ENCODE measurements around the gene MOB3C.
A peak's percentile ranks its signal among the peaks of the same experiment; 100 is the strongest.
"Not testable (repeated sequence)": the region's sequence is repeated elsewhere in the genome, so short reads cannot be mapped to it uniquely, and the experiment has no call there.

Gene MOB3C

GRCh38 chr1:46616277-46617107 is at the start of gene MOB3C:
Gene MOB3C, minus strand, starts transcription at chr1:46616811. Its CDS starts 3,490 bp downstream, at chr1:46613321.
- peak; percentile 36 to 60 (median 41) for DNase-seq (ENCODE audit: low read depth in 2 of 3, low spot score in 1 of 3)

- DNase-seq (ENCODE audit: low read depth in 2 of 3, low spot score in 1 of 3): no peak
Observed at GRCh38 chr1:46665983-46666382, 49.4 kb upstream of the MOB3C start.

GRCh38 chr1:46662919-46663318 is 46.3 kb upstream of the MOB3C start:
- not testable (repeated sequence) for DNase-seq (ENCODE audit: low read depth in 2 of 3, low spot score in 1 of 3)

GRCh38 chr1:46660116-46660515 is 43.5 kb upstream of the MOB3C start:
- DNase-seq (ENCODE audit: low read depth in 2 of 3, low spot score in 1 of 3): not testable (repeated sequence)

- no peak for DNase-seq (ENCODE audit: low read depth in 2 of 3, low spot score in 1 of 3)
Observed at GRCh38 chr1:46659307-46659870, 42.8 kb upstream of the MOB3C start.

- no peak for DNase-seq (ENCODE audit: low read depth in 2 of 3, low spot score in 1 of 3)
Observed at GRCh38 chr1:46657775-46658174, 41.2 kb upstream of the MOB3C start.

- DNase-seq (ENCODE audit: low read depth in 2 of 3, low spot score in 1 of 3): no peak
Observed at GRCh38 chr1:46656643-46657042, 40.0 kb upstream of the MOB3C start.

- no peak for DNase-seq (ENCODE audit: low read depth in 2 of 3, low spot score in 1 of 3)
Observed at GRCh38 chr1:46655848-46656247, 39.2 kb upstream of the MOB3C start.

- not testable (repeated sequence) for DNase-seq (ENCODE audit: low read depth in 2 of 3, low spot score in 1 of 3)
Observed at GRCh38 chr1:46654698-46655097, 38.1 kb upstream of the MOB3C start.

- DNase-seq (ENCODE audit: low read depth in 2 of 3, low spot score in 1 of 3): no peak
Observed at GRCh38 chr1:46654012-46654411, 37.4 kb upstream of the MOB3C start.

GRCh38 chr1:46653405-46653958 is 36.9 kb upstream of the MOB3C start:
- DNase-seq (ENCODE audit: low read depth in 2 of 3, low spot score in 1 of 3): no peak

- no peak for DNase-seq (ENCODE audit: low read depth in 2 of 3, low spot score in 1 of 3)
Observed at GRCh38 chr1:46652321-46653100, 35.9 kb upstream of the MOB3C start.

- DNase-seq (ENCODE audit: low read depth in 2 of 3, low spot score in 1 of 3): not testable (repeated sequence)
Observed at GRCh38 chr1:46651152-46651551, 34.5 kb upstream of the MOB3C start.

- no peak for DNase-seq (ENCODE audit: low read depth in 2 of 3, low spot score in 1 of 3)
Observed at GRCh38 chr1:46650491-46650890, 33.9 kb upstream of the MOB3C start.

- DNase-seq (ENCODE audit: low read depth in 2 of 3, low spot score in 1 of 3): no peak
Observed at GRCh38 chr1:46649764-46650163, 33.2 kb upstream of the MOB3C start.

- DNase-seq (ENCODE audit: low read depth in 2 of 3, low spot score in 1 of 3): no peak
Observed at GRCh38 chr1:46647611-46648010, 31.0 kb upstream of the MOB3C start.

- DNase-seq (ENCODE audit: low read depth in 2 of 3, low spot score in 1 of 3): no peak
Observed at GRCh38 chr1:46646844-46647243, 30.2 kb upstream of the MOB3C start.

- DNase-seq (ENCODE audit: low read depth in 2 of 3, low spot score in 1 of 3): no peak
Observed at GRCh38 chr1:46646331-46646730, 29.7 kb upstream of the MOB3C start.

GRCh38 chr1:46645815-46646214 is 29.2 kb upstream of the MOB3C start:
- DNase-seq (ENCODE audit: low read depth in 2 of 3, low spot score in 1 of 3): no peak

- DNase-seq (ENCODE audit: low read depth in 2 of 3, low spot score in 1 of 3): no peak
Observed at GRCh38 chr1:46643368-46643775, 26.8 kb upstream of the MOB3C start.

- no peak for DNase-seq (ENCODE audit: low read depth in 2 of 3, low spot score in 1 of 3)
Observed at GRCh38 chr1:46642115-46642680, 25.6 kb upstream of the MOB3C start.

Data from stimulated activated CD4-positive, alpha-beta T cell treated with anti-CD3 and anti-CD28 coated beads, Interleukin-12 subunit alpha, Interleukin-12 subunit beta, amount 100 ng/mL, for 48 hours (primary cell).